ENCODE measurements around the gene CCL4. TPM values are rescaled to one million over a fixed set of nuclear protein-coding genes. Genes with fewer than 3 reads are reported as not detected.
A peak's percentile ranks its signal among the peaks of the same experiment; 100 is the strongest.

The CCL4 gene
- total RNA-seq, 2 experiments from 2014 or later, result 0.09 TPM; not detected in 1

DNA sequence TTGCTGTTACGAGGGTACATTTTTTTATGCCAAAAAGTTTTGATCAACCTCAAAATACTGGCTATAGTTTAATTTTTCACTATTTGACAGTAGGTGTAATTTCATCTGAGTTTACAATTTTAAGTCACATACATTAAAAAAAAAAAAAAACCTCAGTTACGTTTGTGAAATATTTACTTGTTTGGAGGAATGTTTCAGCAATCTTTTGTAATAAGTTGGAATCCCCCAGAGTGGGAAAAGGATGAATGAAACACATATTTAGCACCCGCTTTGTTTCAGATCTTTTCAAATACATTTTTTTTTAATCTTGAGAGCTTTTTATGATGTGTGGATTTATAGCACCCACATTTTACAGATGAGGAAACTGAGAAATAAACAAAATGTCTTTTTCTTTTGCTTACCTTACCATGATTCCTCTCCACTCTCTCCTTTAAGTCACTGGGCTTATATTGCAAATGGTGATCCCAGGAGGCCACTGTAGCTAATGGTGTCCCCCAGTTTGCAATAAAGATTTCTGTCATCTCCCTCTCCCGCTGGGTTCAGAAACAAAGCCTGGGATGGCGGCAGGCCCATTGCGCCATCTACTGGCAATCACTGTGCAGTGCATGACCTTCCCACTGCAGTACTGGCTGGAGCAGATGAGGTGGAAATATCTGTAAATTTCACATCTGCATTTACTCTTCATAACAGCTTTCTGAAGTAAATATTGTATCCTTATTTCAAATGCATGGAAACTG lies 45.1 kb downstream of the CCL4 start:
- BruUV-seq (replicated peaks), result no TSS peak
- no peaks in the 10 kb centered on the region for H4K20me1 ChIP-seq (ENCODE audit: insufficient read depth, low read length)
- no peaks in the 10 kb centered on the region for H3K9me2 ChIP-seq (ENCODE audit: insufficient read depth, low read length)
- H3K27ac ChIP-seq (ENCODE audit: low read depth, low read length, poor library complexity, severe bottlenecking), result no peak overlapping the region
- no peak overlapping the region for H3K4me3 ChIP-seq (ENCODE audit: low read depth, low read length, poor library complexity, severe bottlenecking)
- intact Hi-C loops (cut with micrococcal nuclease; ENCODE audit: unreplicated experiment), result loop anchor here (1.0 to 2.0 kb wide), 3 partner anchors 36 to 179 kb away; no protein-coding TSS in a partner anchor
- no peak overlapping the region for H3K4me2 ChIP-seq (ENCODE audit: low read length)
- H3K36me3 ChIP-seq (ENCODE audit: insufficient read depth, low read length), result no peaks in the 10 kb centered on the region
- no peak overlapping the region; the same call in 1 of the 2 replicates for H2AFZ ChIP-seq (ENCODE audit: low read length)
- peak; percentile 75 for DNase-seq (ENCODE audit: low spot score)
- no peaks in the 10 kb centered on the region for H3K9me3 ChIP-seq (ENCODE audit: low read length)
- CTCF ChIA-PET (ENCODE audit: unreplicated experiment), result interaction anchor here (1.6 kb wide), 1 partner anchor 179 kb away, joined by 7 read pairs; no protein-coding TSS in a partner anchor
- H3K4me1 ChIP-seq (ENCODE audit: insufficient read depth, low read length, poor library complexity, severe bottlenecking), result no peaks in the 10 kb centered on the region
- TF ChIP-seq, protein P1, sequence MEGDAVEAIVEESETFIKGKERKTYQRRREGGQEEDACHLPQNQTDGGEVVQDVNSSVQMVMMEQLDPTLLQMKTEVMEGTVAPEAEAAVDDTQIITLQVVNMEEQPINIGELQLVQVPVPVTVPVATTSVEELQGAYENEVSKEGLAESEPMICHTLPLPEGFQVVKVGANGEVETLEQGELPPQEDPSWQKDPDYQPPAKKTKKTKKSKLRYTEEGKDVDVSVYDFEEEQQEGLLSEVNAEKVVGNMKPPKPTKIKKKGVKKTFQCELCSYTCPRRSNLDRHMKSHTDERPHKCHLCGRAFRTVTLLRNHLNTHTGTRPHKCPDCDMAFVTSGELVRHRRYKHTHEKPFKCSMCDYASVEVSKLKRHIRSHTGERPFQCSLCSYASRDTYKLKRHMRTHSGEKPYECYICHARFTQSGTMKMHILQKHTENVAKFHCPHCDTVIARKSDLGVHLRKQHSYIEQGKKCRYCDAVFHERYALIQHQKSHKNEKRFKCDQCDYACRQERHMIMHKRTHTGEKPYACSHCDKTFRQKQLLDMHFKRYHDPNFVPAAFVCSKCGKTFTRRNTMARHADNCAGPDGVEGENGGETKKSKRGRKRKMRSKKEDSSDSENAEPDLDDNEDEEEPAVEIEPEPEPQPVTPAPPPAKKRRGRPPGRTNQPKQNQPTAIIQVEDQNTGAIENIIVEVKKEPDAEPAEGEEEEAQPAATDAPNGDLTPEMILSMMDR (conservative IDR thresholded peaks at IDR 0.05; ENCODE audit: low read length), result peak; percentile 100
- TF ChIP-seq EZH2phosphoT487 (IDR thresholded peaks at IDR 0.05; ENCODE audit: borderline replicate concordance, low read depth, low read length), result no peak
- no peaks in the 10 kb centered on the region for H3K79me2 ChIP-seq (ENCODE audit: insufficient read depth, low read depth, low read length)
- POLR2A ChIA-PET, result interaction anchor here (1.3 kb wide), 1 partner anchor 38 kb away, joined by 3 read pairs; no protein-coding TSS in a partner anchor

DNA sequence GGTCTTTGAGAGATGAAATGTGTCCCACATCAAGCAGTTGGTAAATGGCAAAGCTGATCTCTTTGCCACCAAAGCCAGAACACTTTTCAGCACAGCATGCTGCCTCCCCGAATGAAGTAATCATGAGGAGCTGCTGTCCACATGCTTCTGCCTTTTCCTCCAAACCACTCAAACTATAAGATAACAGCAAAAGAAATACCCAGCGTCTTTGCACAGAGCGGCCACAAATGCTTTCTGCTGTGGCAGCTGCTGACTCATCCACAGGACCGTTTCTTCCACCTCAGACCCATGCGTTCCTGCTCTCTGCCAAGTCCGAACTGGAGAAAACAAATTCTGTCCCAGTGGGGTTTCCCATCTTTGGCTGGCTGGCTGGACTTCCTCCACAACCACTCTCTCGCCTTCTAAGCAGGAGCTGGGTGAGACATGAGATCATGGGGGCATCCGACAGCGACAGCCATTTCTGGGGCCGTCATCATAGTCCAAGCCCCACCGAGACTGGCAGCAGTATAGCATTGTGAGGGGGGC lies 45.7 kb downstream of the CCL4 start:
- no peak overlapping the region for H3K4me2 ChIP-seq (ENCODE audit: low read length)
- H4K20me1 ChIP-seq (ENCODE audit: insufficient read depth, low read length), result no peaks in the 10 kb centered on the region
- no peak for DNase-seq (ENCODE audit: low spot score)
- H3K4me3 ChIP-seq (ENCODE audit: low read depth, low read length, poor library complexity, severe bottlenecking), result no peak overlapping the region
- H2AFZ ChIP-seq (ENCODE audit: low read length), result no peak overlapping the region
- H3K9me3 ChIP-seq (ENCODE audit: low read length), result no peaks in the 10 kb centered on the region
- no peaks in the 10 kb centered on the region for H3K9me2 ChIP-seq (ENCODE audit: insufficient read depth, low read length)
- intact Hi-C loops (cut with micrococcal nuclease; ENCODE audit: unreplicated experiment), result loop anchor here (1.0 to 2.0 kb wide), 3 partner anchors 37 to 180 kb away; no protein-coding TSS in a partner anchor
- ChIA-PET POLR2A (interaction anchor here (1.3 kb wide), 1 partner anchor 39 kb away, joined by 3 read pairs; no protein-coding TSS in a partner anchor), CTCF (ENCODE audit: unreplicated experiment) (interaction anchor here (1.6 kb wide), 1 partner anchor 180 kb away, joined by 7 read pairs; no protein-coding TSS in a partner anchor)
- H3K36me3 ChIP-seq (ENCODE audit: insufficient read depth, low read length), result no peaks in the 10 kb centered on the region
- H3K79me2 ChIP-seq (ENCODE audit: insufficient read depth, low read depth, low read length), result no peaks in the 10 kb centered on the region
- H3K4me1 ChIP-seq (ENCODE audit: insufficient read depth, low read length, poor library complexity, severe bottlenecking), result no peaks in the 10 kb centered on the region
- no peak overlapping the region for H3K27ac ChIP-seq (ENCODE audit: low read depth, low read length, poor library complexity, severe bottlenecking)
- no TSS peak for BruUV-seq (replicated peaks)
- TF ChIP-seq EZH2phosphoT487 (IDR thresholded peaks at IDR 0.05; ENCODE audit: borderline replicate concordance, low read depth, low read length), result no peak
- TF ChIP-seq, protein P1 (conservative IDR thresholded peaks at IDR 0.05; ENCODE audit: low read length), result no peak; the same call in none of the 2 replicates
